ENCODE results near the gene MYH14. TPM values are rescaled to one million over a fixed set of nuclear protein-coding genes. Genes with fewer than 3 reads are reported as not detected.

MYH14 gene
- total and polyA plus RNA-seq, 2 donors (not counting 1 experiment from before 2014, with no cell fraction given), result not detected

DNA sequence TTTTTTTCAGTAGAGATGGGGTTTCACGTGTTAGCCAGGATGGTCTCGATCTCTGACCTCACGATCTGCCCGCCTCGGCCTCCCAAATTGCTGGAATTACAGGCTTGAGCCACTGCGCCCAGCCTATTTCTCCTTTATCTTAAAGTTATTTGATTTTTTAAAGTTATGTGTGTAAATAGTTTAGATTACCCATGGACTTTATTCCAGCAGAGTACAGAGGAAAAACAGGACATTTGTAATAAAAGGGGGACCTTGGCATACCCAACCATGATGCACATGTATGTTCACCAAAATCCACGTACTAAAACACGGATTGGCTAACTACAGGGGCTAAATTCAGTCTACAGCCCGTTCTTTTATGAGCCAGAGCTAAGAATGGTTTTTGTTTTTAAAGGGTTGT lies 26.6 kb upstream of the MYH14 start:
- no peaks in the 10 kb centered on the region for H3K27me3 ChIP-seq (ENCODE audit: control insufficient read depth, insufficient read depth, low read length)

DNA sequence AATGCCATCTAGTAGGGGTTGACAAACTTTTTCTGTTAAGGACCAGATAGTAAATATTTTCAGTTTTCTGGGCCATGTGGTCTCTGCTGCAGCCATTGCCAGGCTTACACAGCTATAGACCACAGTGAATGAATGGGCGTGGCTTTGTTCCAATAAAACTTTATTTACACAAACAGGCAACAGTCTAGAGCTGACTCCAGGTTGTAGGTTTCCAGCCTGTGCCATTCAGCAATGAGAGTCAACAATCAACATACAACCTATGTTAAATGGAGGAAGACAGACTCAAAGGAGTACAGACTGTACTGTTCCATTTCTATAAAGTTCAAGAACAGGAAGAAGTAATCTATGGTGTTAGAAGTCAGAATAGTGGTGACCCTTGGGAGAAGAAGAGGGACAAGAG lies 25.1 kb upstream of the MYH14 start:
- Histone ChIP-seq H3K4me1 (ENCODE audit: control insufficient read depth, extremely low read depth, insufficient read depth, low read length) (no peaks in the 10 kb centered on the region), H3K4me2 (ENCODE audit: extremely low read depth, insufficient read depth, low read length) (no peak overlapping the region), H3K79me2 (ENCODE audit: control insufficient read depth, insufficient read depth, low read length) (no peaks in the 10 kb centered on the region), H3K4me3 (replicated peaks in 1 of 4; ENCODE audit: control extremely low read depth in 1 of 4, insufficient read depth in 1 of 4, low read depth in 3 of 4, low read length in 4 of 4) (no peak overlapping the region), H2AFZ (ENCODE audit: low read length) (no peak overlapping the region), H3K27ac (ENCODE audit: insufficient read depth, low read length) (no peak overlapping the region), H4K20me1 (ENCODE audit: control insufficient read depth, extremely low read depth, insufficient read depth, low read length) (no peaks in the 10 kb centered on the region), H3K9ac (ENCODE audit: insufficient read depth, low read length) (no peak overlapping the region), H3K9me3 (ENCODE audit: control insufficient read depth, insufficient read depth, low read depth, low read length) (no peaks in the 10 kb centered on the region), H3K27me3 (ENCODE audit: control insufficient read depth, insufficient read depth, low read length) (no peaks in the 10 kb centered on the region), H3K36me3 (ENCODE audit: control insufficient read depth, insufficient read depth, low read length) (no peaks in the 10 kb centered on the region)
- no peak for TF ChIP-seq EZH2 (IDR thresholded peaks at IDR 0.05; ENCODE audit: low read length, missing control alignments)
- TF ChIP-seq, protein P1, sequence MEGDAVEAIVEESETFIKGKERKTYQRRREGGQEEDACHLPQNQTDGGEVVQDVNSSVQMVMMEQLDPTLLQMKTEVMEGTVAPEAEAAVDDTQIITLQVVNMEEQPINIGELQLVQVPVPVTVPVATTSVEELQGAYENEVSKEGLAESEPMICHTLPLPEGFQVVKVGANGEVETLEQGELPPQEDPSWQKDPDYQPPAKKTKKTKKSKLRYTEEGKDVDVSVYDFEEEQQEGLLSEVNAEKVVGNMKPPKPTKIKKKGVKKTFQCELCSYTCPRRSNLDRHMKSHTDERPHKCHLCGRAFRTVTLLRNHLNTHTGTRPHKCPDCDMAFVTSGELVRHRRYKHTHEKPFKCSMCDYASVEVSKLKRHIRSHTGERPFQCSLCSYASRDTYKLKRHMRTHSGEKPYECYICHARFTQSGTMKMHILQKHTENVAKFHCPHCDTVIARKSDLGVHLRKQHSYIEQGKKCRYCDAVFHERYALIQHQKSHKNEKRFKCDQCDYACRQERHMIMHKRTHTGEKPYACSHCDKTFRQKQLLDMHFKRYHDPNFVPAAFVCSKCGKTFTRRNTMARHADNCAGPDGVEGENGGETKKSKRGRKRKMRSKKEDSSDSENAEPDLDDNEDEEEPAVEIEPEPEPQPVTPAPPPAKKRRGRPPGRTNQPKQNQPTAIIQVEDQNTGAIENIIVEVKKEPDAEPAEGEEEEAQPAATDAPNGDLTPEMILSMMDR (conservative IDR thresholded peaks at IDR 0.05 in 1 of 2, IDR thresholded peaks at IDR 0.05 in 1 of 2; ENCODE audit: low read depth in 1 of 2, low read length in 2 of 2), result no peak
- no peak for DNase-seq (ENCODE audit: low read depth in 2 of 2)

More for the DNA sequence above, 26.6 kb upstream of the MYH14 start:
- Histone ChIP-seq H3K79me2 (ENCODE audit: control insufficient read depth, insufficient read depth, low read length) (no peaks in the 10 kb centered on the region), H3K36me3 (ENCODE audit: control insufficient read depth, insufficient read depth, low read length) (no peaks in the 10 kb centered on the region), H3K4me3 (replicated peaks in 1 of 4; ENCODE audit: control extremely low read depth in 1 of 4, insufficient read depth in 1 of 4, low read depth in 3 of 4, low read length in 4 of 4) (no peak overlapping the region), H3K27ac (ENCODE audit: insufficient read depth, low read length) (no peak overlapping the region), H3K4me1 (ENCODE audit: control insufficient read depth, extremely low read depth, insufficient read depth, low read length) (no peaks in the 10 kb centered on the region), H3K9me3 (ENCODE audit: control insufficient read depth, insufficient read depth, low read depth, low read length) (no peaks in the 10 kb centered on the region), H3K9ac (ENCODE audit: insufficient read depth, low read length) (no peak overlapping the region), H2AFZ (ENCODE audit: low read length) (no peak overlapping the region), H4K20me1 (ENCODE audit: control insufficient read depth, extremely low read depth, insufficient read depth, low read length) (no peaks in the 10 kb centered on the region), H3K4me2 (ENCODE audit: extremely low read depth, insufficient read depth, low read length) (no peak overlapping the region)
- TF ChIP-seq, protein P1 (conservative IDR thresholded peaks at IDR 0.05 in 1 of 2, IDR thresholded peaks at IDR 0.05 in 1 of 2; ENCODE audit: low read depth in 1 of 2, low read length in 2 of 2), result no peak
- TF ChIP-seq EZH2 (IDR thresholded peaks at IDR 0.05; ENCODE audit: low read length, missing control alignments), result no peak
- DNase-seq (ENCODE audit: low read depth in 2 of 2), result no peak

DNA sequence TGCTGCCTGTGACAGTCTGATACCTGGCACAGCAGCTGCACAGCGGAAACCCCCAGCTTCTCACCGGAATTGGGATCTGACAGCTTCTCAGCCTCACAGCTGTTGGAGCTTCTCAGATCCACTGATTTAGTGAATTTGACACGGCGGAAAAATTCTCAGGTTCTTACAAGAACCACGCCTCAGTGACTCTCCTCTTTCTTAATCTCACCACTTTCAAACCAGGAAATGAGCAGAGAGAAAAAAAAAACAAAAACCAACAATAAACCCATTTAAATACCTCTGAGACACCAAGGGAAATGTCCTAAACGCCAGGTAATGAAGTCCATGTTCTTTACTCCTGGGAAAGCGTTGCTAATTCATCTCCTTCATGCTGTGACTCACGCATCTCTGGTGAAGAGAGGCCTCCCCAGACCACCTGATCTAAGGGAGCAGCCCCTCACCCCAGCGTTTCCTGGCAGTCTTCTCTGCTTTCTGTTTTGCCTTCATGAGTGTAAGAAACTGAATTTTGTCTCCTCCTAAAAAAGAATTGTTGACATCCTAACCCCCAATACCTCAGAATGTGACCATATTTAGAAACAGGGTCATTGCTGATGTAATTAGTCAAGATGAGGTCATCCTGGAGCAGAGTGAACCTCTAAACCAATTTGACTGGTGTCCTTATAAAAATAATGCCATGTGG lies 24.4 kb upstream of the MYH14 start:
- no peak for DNase-seq (ENCODE audit: low read depth in 2 of 2)
- H3K79me2 ChIP-seq (ENCODE audit: control insufficient read depth, insufficient read depth, low read length), result no peaks in the 10 kb centered on the region
- no peaks in the 10 kb centered on the region for H3K27me3 ChIP-seq (ENCODE audit: control insufficient read depth, insufficient read depth, low read length)
- H3K9me3 ChIP-seq (ENCODE audit: control insufficient read depth, insufficient read depth, low read depth, low read length), result no peaks in the 10 kb centered on the region
- H3K4me2 ChIP-seq (ENCODE audit: extremely low read depth, insufficient read depth, low read length), result no peak overlapping the region
- no peak overlapping the region for H2AFZ ChIP-seq (ENCODE audit: low read length)
- no peaks in the 10 kb centered on the region for H3K36me3 ChIP-seq (ENCODE audit: control insufficient read depth, insufficient read depth, low read length)
- H3K9ac ChIP-seq (ENCODE audit: insufficient read depth, low read length), result no peak overlapping the region
- H3K27ac ChIP-seq (ENCODE audit: insufficient read depth, low read length), result no peak overlapping the region
- H3K4me3 ChIP-seq (replicated peaks in 1 of 4; ENCODE audit: control extremely low read depth in 1 of 4, insufficient read depth in 1 of 4, low read depth in 3 of 4, low read length in 4 of 4), result no peak overlapping the region
- no peaks in the 10 kb centered on the region for H4K20me1 ChIP-seq (ENCODE audit: control insufficient read depth, extremely low read depth, insufficient read depth, low read length)
- no peak for TF ChIP-seq EZH2 (IDR thresholded peaks at IDR 0.05; ENCODE audit: low read length, missing control alignments)
- TF ChIP-seq, protein P1 (conservative IDR thresholded peaks at IDR 0.05 in 1 of 2, IDR thresholded peaks at IDR 0.05 in 1 of 2; ENCODE audit: low read depth in 1 of 2, low read length in 2 of 2), result no peak
- no peaks in the 10 kb centered on the region for H3K4me1 ChIP-seq (ENCODE audit: control insufficient read depth, extremely low read depth, insufficient read depth, low read length)
